ENCODE data around the gene CEND1. TPM values are rescaled to one million over a fixed set of nuclear protein-coding genes. Genes with fewer than 3 reads are reported as not detected.
"Not testable (repeated sequence)": the region's sequence is repeated elsewhere in the genome, so short reads cannot be mapped to it uniquely, and the experiment has no call there.

The CEND1 gene
- total and polyA plus RNA-seq, 7 donors, result 0.09 to 0.33 (median 0.17) TPM; not detected in 3

GRCh38 chr11:746289-747157 lies 43.4 kb downstream of the CEND1 start:
- DNase-seq (no peak), ATAC-seq (peak; percentile 26 to 57 (median 53))
- H3K9me3 ChIP-seq, result no peaks in the 10 kb centered on the region
- H3K4me1 ChIP-seq, result peaks cover 19% of the 10 kb centered on the region
- H3K4me3 ChIP-seq, result peak overlapping the region; percentile 94
- TF ChIP-seq, protein P1, sequence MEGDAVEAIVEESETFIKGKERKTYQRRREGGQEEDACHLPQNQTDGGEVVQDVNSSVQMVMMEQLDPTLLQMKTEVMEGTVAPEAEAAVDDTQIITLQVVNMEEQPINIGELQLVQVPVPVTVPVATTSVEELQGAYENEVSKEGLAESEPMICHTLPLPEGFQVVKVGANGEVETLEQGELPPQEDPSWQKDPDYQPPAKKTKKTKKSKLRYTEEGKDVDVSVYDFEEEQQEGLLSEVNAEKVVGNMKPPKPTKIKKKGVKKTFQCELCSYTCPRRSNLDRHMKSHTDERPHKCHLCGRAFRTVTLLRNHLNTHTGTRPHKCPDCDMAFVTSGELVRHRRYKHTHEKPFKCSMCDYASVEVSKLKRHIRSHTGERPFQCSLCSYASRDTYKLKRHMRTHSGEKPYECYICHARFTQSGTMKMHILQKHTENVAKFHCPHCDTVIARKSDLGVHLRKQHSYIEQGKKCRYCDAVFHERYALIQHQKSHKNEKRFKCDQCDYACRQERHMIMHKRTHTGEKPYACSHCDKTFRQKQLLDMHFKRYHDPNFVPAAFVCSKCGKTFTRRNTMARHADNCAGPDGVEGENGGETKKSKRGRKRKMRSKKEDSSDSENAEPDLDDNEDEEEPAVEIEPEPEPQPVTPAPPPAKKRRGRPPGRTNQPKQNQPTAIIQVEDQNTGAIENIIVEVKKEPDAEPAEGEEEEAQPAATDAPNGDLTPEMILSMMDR (IDR thresholded peaks at IDR 0.05), result no peak
- intact Hi-C loops (cut with DNase I), result no loop called here
- H3K36me3 ChIP-seq (ENCODE audit: insufficient read depth in 1 of 2, low read depth in 1 of 2), result no peaks in the 10 kb centered on the region
- H3K27me3 ChIP-seq (ENCODE audit: insufficient read depth in 3 of 3, low read length in 2 of 3), result no peaks in the 10 kb centered on the region
- 21 to 35% (median 25%) methylated on average over 31 to 46 of the region's 46 CpGs for WGBS, 3 donors
- peak overlapping the region; percentile 89 for H3K27ac ChIP-seq

- no peak for ATAC-seq
- intact Hi-C loops (cut with DNase I), result no loop called here
These were observed 44.5 kb downstream of the CEND1 start for GRCh38 chr11:745428-745827.

GRCh38 chr11:742571-743201 lies 47.2 kb downstream of the CEND1 start:
- DNase-seq (no peak), ATAC-seq (no peak)
- Histone ChIP-seq H3K4me3 (no peak overlapping the region), H3K4me1 (no peaks in the 10 kb centered on the region), H3K9me3 (no peaks in the 10 kb centered on the region), H3K27ac (no peak overlapping the region), H3K27me3 (ENCODE audit: insufficient read depth in 3 of 3, low read length in 2 of 3) (no peaks in the 10 kb centered on the region), H3K36me3 (ENCODE audit: insufficient read depth in 1 of 2, low read depth in 1 of 2) (no peaks in the 10 kb centered on the region)
- TF ChIP-seq, protein P1 (IDR thresholded peaks at IDR 0.05), result no peak
- 88 to 94% (median 93%) methylated on average over 4 of the region's 4 CpGs for WGBS, 3 donors
- intact Hi-C loops (cut with DNase I), result no loop called here

More at GRCh38 chr11:745428-745827, 44.5 kb downstream of the CEND1 start:
- Histone ChIP-seq H3K36me3 (ENCODE audit: insufficient read depth in 1 of 2, low read depth in 1 of 2) (no peaks in the 10 kb centered on the region), H3K9me3 (no peaks in the 10 kb centered on the region), H3K4me3 (no peak overlapping the region), H3K27me3 (ENCODE audit: insufficient read depth in 3 of 3, low read length in 2 of 3) (no peaks in the 10 kb centered on the region), H3K4me1 (peaks cover 19% of the 10 kb centered on the region), H3K27ac (no peak overlapping the region)
- TF ChIP-seq, protein P1 (IDR thresholded peaks at IDR 0.05), result no peak
- 28 to 43% (median 31%) methylated on average over 1 of the region's 1 CpG for WGBS, 3 donors
- DNase-seq, result no peak

DNA sequence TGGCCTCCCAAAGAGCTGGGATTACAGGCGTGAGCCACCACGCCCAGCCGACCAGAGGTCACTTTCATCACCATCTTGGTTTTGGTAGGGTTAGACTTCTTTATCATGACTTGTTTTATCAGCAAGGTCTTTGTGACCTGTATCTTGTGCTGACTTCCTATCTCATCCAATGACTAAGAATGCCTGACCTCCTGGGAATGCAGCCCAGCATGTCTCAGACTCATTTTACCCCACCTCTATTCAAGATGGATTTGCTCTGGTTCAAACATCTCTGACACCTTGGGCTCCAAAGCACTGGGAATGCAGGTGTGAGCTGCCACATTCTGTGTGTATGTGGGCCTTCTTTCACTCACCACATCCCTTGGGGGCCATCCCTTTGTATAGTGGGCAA lies 47.7 kb downstream of the CEND1 start:
- H3K4me3 ChIP-seq, result no peak overlapping the region
- DNase-seq (no peak), ATAC-seq (no peak)
- intact Hi-C loops (cut with DNase I), result no loop called here
- no peaks in the 10 kb centered on the region for H3K27me3 ChIP-seq (ENCODE audit: insufficient read depth in 3 of 3, low read length in 2 of 3)
- no peaks in the 10 kb centered on the region for H3K36me3 ChIP-seq (ENCODE audit: insufficient read depth in 1 of 2, low read depth in 1 of 2)
- 86 to 90% (median 89%) methylated on average over 3 of the region's 3 CpGs for WGBS, 3 donors
- H3K9me3 ChIP-seq, result no peaks in the 10 kb centered on the region
- TF ChIP-seq, protein P1 (IDR thresholded peaks at IDR 0.05), result no peak
- no peaks in the 10 kb centered on the region for H3K4me1 ChIP-seq
- H3K27ac ChIP-seq, result no peak overlapping the region

DNA sequence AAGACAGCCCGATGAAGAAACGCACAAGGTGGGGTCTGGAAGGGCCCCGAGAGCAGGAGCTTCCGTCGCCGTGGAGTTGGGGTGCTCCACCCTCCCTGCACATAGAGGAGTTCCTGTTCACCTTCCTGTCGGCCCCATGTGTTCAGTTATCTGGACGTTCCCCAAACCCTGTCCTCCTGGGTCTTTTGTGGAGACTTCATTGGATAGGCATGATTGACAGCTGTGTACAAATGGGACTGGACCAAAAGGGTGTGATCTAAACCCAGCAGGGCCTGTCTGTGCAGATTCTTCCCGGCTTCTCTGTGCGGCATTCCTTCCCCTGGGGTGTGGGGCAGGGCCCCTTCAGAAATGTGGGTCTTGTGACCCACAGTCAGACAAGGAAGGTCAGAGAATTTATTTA lies 52.0 kb downstream of the CEND1 start:
- H3K36me3 ChIP-seq (ENCODE audit: insufficient read depth in 1 of 2, low read depth in 1 of 2); H3K27ac ChIP-seq; H3K9me3 ChIP-seq; H3K4me3 ChIP-seq; ATAC-seq; intact Hi-C loops (cut with DNase I); H3K27me3 ChIP-seq (ENCODE audit: insufficient read depth in 3 of 3, low read length in 2 of 3); H3K4me1 ChIP-seq; DNase-seq: not testable (repeated sequence)
- 48 to 56% (median 53%) methylated on average over 10 of the region's 10 CpGs for WGBS, 3 donors
